HepG2 (cell line): Measurements from ENCODE around the gene UAP1L1. TPM values are rescaled to one million over a fixed set of nuclear protein-coding genes. Genes with fewer than 3 reads are reported as not detected.

Experiments
- ATAC-seq: fragments of 200-7000 bp; cut with Tn5 transposase; 3 replicates; pipeline ENCODE4 v1.9.1; 2020; ENCODE audit warnings: mild to moderate bottlenecking, moderate library complexity
- BruUV-seq: library from RNA; stranded (reverse); fragments of 400-500 nt; replicated peaks from 2 replicates; lab custom pipeline; 2021; lab: Mats Ljungman, UMichigan
- CTCF ChIA-PET: fragments of 300-600 bp; formaldehyde crosslinking; extraction: SDS; loops from one replicate; lab custom pipeline; 2021; ENCODE audit warnings: low total read pairs, inconsistent platforms, low intra/inter-chr PET ratio; lab: Yijun Ruan, JAX
- POLR2A ChIA-PET: fragments of 350-600 bp; sonication (Branson Sonifier 250); formaldehyde crosslinking; loops from one replicate; lab custom pipeline; 2020; ENCODE audit warnings: antibody characterized with exemption, inconsistent platforms; lab: Yijun Ruan, JAX
- DNase-seq: peaks from one replicate; pipeline ENCODE4 v3.0.0-alpha.2; 2015; ENCODE audit warnings: low spot score
- FAIRE-seq: peaks from 3 replicates; lab custom pipeline; 2011; peaks lifted over from hg19 to GRCh38; lab: Jason Lieb, UNC
- H2AFZ ChIP-seq: one replicate; pipeline ENCODE4 v1.6.1; 2011; ENCODE audit warnings: low read length, inconsistent platforms
- H3K27ac ChIP-seq: fragments of 300-600 bp; 3 replicates; pipeline ENCODE4 v1.8.0; 2011; ENCODE audit warnings: mixed run types, mild to moderate bottlenecking, mixed read lengths, low read length, inconsistent platforms; ENCODE audit not compliant: insufficient read depth; ENCODE audit errors: extremely low read length
- H3K27me3 ChIP-seq, 2 experiments: fragments of 200-600 bp in 1 of 2; 2 replicates in 1 of 2; 3 replicates in 1 of 2; pipeline versions ENCODE4 v1.6.0 to v1.8.0; 2011; ENCODE audit warnings: low read length in 2 of 2, mild to moderate bottlenecking in 2 of 2, moderate library complexity in 2 of 2, inconsistent platforms in 1 of 2; ENCODE audit not compliant: insufficient read depth in 2 of 2, control insufficient read depth in 1 of 2
- H3K36me3 ChIP-seq, 2 experiments: fragments of 200-600 bp in 1 of 2; replicated peaks in 1 of 2; 2 replicates in 1 of 2; 3 replicates in 1 of 2; pipeline versions ENCODE4 v1.5.1 to v1.8.0; 2011; ENCODE audit warnings: low read length in 2 of 2, inconsistent platforms in 1 of 2; ENCODE audit not compliant: insufficient read depth in 2 of 2, control insufficient read depth in 1 of 2
- H3K4me1 ChIP-seq: 2 replicates; pipeline ENCODE4 v1.5.1; 2012; ENCODE audit warnings: low read length, inconsistent platforms; ENCODE audit not compliant: insufficient read depth
- H3K4me2 ChIP-seq: 2 replicates; pipeline ENCODE4 v1.6.0; 2011; ENCODE audit warnings: low read depth, low read length, inconsistent platforms
- H3K4me3 ChIP-seq, 3 experiments: fragments of 200-600 bp in 1 of 3; sonication (generic), shearing (Covaris generic) in 1 of 3; replicated peaks in 1 of 3; 2 replicates each; pipeline ENCODE4 v1.5.1; 2011 to 2016; ENCODE audit warnings: low read length in 3 of 3, inconsistent platforms in 2 of 3, low read depth in 2 of 3, mild to moderate bottlenecking in 2 of 3, control low read depth in 1 of 3, mixed read lengths in 1 of 3; ENCODE audit not compliant: insufficient read depth in 1 of 3
- H3K79me2 ChIP-seq: one replicate; pipeline ENCODE4 v1.6.1; 2011; ENCODE audit warnings: low read length, inconsistent platforms; ENCODE audit not compliant: insufficient read depth
- H3K9ac ChIP-seq: 2 replicates; pipeline ENCODE4 v1.6.0; 2011; ENCODE audit warnings: mild to moderate bottlenecking, low read depth, low read length, inconsistent platforms; ENCODE audit not compliant: insufficient read depth
- H3K9me3 ChIP-seq: 2 replicates; pipeline ENCODE4 v1.5.1; 2012; ENCODE audit warnings: mild to moderate bottlenecking, low read length
- H4K20me1 ChIP-seq: 2 replicates; pipeline ENCODE4 v1.6.0; 2011; ENCODE audit warnings: inconsistent platforms, mild to moderate bottlenecking, low read length, moderate library complexity; ENCODE audit not compliant: insufficient read depth
- GATAD2A ChIP-seq: IDR thresholded peaks from 2 replicates; pipeline ENCODE4 v1.6.1; 2016
- HOXA9 ChIP-seq: sonication (generic); formaldehyde crosslinking; IDR thresholded peaks from 2 replicates; pipeline ENCODE4 v1.8.1; 2022; ENCODE audit warnings: missing genetic modification reagents, mild to moderate bottlenecking, moderate library complexity, borderline replicate concordance
- JDP2 ChIP-seq: sonication (generic); formaldehyde crosslinking; IDR thresholded peaks from 2 replicates; pipeline ENCODE4 v1.8.1; 2022; ENCODE audit warnings: missing genetic modification reagents, borderline replicate concordance
- NR2F6 ChIP-seq, 2 experiments: IDR thresholded peaks; 2 replicates each; pipeline ENCODE4 v1.6.1; 2016; ENCODE audit warnings: antibody characterized with exemption in 1 of 2, mild to moderate bottlenecking in 1 of 2
- PITX1 ChIP-seq: sonication (generic); formaldehyde crosslinking; IDR thresholded peaks from 2 replicates; pipeline ENCODE4 v1.5.1; 2020; ENCODE audit warnings: mild to moderate bottlenecking, missing genetic modification reagents
- SAFB2 ChIP-seq: sonication (generic); formaldehyde crosslinking; IDR thresholded peaks from 2 replicates; pipeline ENCODE4 v1.5.1; 2020; ENCODE audit warnings: missing genetic modification reagents, low read depth, mild to moderate bottlenecking, borderline replicate concordance
- SOX6 ChIP-seq, 2 experiments: fragments of 450-650 bp in 1 of 2; sonication (generic) in 1 of 2; formaldehyde crosslinking in 1 of 2; IDR thresholded peaks; 2 replicates each; pipeline versions ENCODE4 v1.4.0 to v1.6.1; 2017 to 2020; ENCODE audit warnings: antibody characterized with exemption in 1 of 2, mild to moderate bottlenecking in 1 of 2, missing genetic modification reagents in 1 of 2
- ZBTB44 ChIP-seq: sonication (generic); formaldehyde crosslinking; IDR thresholded peaks from 2 replicates; pipeline ENCODE4 v1.4.0; 2020; ENCODE audit warnings: missing genetic modification reagents
- ZNF180 ChIP-seq: sonication (generic); formaldehyde crosslinking; IDR thresholded peaks from 2 replicates; pipeline ENCODE4 v1.4.0; 2020; ENCODE audit warnings: low read depth, missing genetic modification reagents, borderline replicate concordance
- WGBS: methylation state at CpG from one replicate; pipeline ENCODE4 v1.1.6; 2017; ENCODE audit warnings: low lambda C conversion rate; 5-methylcytosine and 5-hydroxymethylcytosine counted together
- in situ Hi-C: cut with HindIII; loops from 2 replicates; pipeline ENCODE4 v1.10.0; 2017; ENCODE audit warnings: low pct_unique_long_range_greater_than_20kb; ENCODE audit not compliant: extremely low pct_ligation_motif_present
- intact Hi-C: fragments of 100-400 bp; cut with micrococcal nuclease; formaldehyde crosslinking; loops from one replicate; pipeline ENCODE4 v1.10.0; 2022; ENCODE audit not compliant: unreplicated experiment
- polyA plus RNA-seq, 8 experiments: library from polyadenylated mRNA; depleted of rRNA in 3 of 8; stranded (reverse) in 7 of 8; unstranded in 1 of 8; fragments of >200 nt; fragmentation: Illumina TruSeq in 4 of 8; extraction: Trizol in 4 of 8; gene quantifications; 2 replicates each; pipeline versions ENCODE4 v1.2.1 to v1.2.3, GENCODE V29; 2011 to 2016; ENCODE audit warnings: low read depth in 4 of 8, missing spikeins in 1 of 8, mixed read lengths in 1 of 8; ENCODE audit not compliant: insufficient read depth in 1 of 8
- total RNA-seq, 5 experiments: library from RNA; depleted of rRNA; stranded (reverse); fragments of >200 nt; fragmentation: Illumina TruSeq; extraction: Trizol; gene quantifications; 2 replicates each; pipeline ENCODE4 v1.2.3, GENCODE V29; 2016; ENCODE audit warnings: low read depth in 1 of 5
- TF ChIP-seq, protein P1 (sequence below): sonication (generic); formaldehyde crosslinking; IDR thresholded peaks from 2 replicates; pipeline ENCODE4 v1.8.0; 2023; ENCODE audit warnings: mild to moderate bottlenecking, missing genetic modification reagents
- TF ChIP-seq, protein P2 (sequence below): sonication (generic); formaldehyde crosslinking; IDR thresholded peaks from 2 replicates; pipeline ENCODE4 v1.4.0; 2020; ENCODE audit warnings: missing genetic modification reagents

Gene UAP1L1
- total and polyA plus RNA-seq, 2 of the 13 experiments (the other 11 are each of a cell fraction or from before 2014, with no cell fraction given) = 5.4 to 6.4 TPM

DNA sequence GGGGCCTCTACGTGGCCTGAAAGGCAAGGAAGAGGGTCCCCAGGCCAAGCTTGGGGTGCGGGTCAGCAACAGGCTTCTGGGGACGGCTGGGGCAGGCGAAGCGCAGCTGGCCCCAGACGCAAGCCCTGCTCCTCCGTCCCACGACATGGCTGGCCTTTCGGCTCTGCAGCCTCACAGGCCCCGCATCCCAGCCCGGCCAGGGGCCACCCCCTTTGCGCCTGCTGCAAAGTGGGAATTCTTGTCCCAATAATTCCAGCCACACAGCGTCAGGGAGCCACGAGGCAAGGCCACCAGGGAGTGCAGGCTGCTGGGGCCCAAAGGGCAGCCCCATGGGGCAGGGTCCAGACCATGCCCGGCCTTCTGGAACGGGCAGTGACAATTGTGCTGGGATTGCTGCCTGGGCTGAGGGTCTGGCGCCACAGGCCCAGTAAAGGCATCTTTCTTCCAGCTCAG lies 22.4 kb upstream of the UAP1L1 start:
- H4K20me1 ChIP-seq = no peaks in the 10 kb centered on the region
- intact Hi-C loops = no loop called here
- H3K27ac ChIP-seq = peak overlapping the region; percentile 96
- no peaks in the 10 kb centered on the region for H3K9me3 ChIP-seq
- ChIA-PET CTCF (interaction anchor here (1.5 kb wide), 1 partner anchor 26 kb away, joined by 4 read pairs; no protein-coding TSS in a partner anchor), POLR2A (interaction anchor here (0.7 to 4.4 kb wide), 18 partner anchors 8 to 255 kb away, joined by 3 to 55 read pairs (median 6); partner anchors contain the start of genes MAN1B1, PAXX, SAPCD2 and SSNA1)
- H3K4me2 ChIP-seq = peak overlapping the region; percentile 84
- in situ Hi-C loops = no loop called here
- no peaks in the 10 kb centered on the region; a peak in 2 of 5 replicates for H3K27me3 ChIP-seq
- H3K4me3 ChIP-seq = peak overlapping the region; percentile 64 to 84 (median 70)
- TSS peak; percentile 90 for BruUV-seq
- H3K4me1 ChIP-seq = peaks cover 57% of the 10 kb centered on the region
- H2AFZ ChIP-seq = no peak overlapping the region
- ATAC-seq (peak; percentile 68), DNase-seq (peak; percentile 46), FAIRE-seq (no peak)
- WGBS = 6% methylated on average over 7 of the region's 17 CpGs
- peaks cover 9% of the 10 kb centered on the region for H3K79me2 ChIP-seq
- peak overlapping the region; percentile 82 for H3K9ac ChIP-seq
- no peaks in the 10 kb centered on the region for H3K36me3 ChIP-seq
- TF ChIP-seq ZBTB44 = no peak
- no peak for TF ChIP-seq SOX6 (IDR thresholded peaks at IDR 0.05)
- TF ChIP-seq SOX6 (CRISPR knock-in tag; IDR thresholded peaks at IDR 0.05) = no peak
- TF ChIP-seq ZNF180 (CRISPR knock-in tag) = no peak
- TF ChIP-seq JDP2 (CRISPR knock-in tag) = no peak
- TF ChIP-seq SAFB2 (CRISPR knock-in tag) = no peak
- TF ChIP-seq GATAD2A (CRISPR knock-in tag) = no peak
- peak; percentile 31; the same call in 1 of the 2 replicates for TF ChIP-seq PITX1 (CRISPR knock-in tag)
- no peak for TF ChIP-seq NR2F6 (IDR thresholded peaks at IDR 0.05)
- peak; percentile 38 for TF ChIP-seq NR2F6 (CRISPR knock-in tag; IDR thresholded peaks at IDR 0.05)
- TF ChIP-seq, protein P1, sequence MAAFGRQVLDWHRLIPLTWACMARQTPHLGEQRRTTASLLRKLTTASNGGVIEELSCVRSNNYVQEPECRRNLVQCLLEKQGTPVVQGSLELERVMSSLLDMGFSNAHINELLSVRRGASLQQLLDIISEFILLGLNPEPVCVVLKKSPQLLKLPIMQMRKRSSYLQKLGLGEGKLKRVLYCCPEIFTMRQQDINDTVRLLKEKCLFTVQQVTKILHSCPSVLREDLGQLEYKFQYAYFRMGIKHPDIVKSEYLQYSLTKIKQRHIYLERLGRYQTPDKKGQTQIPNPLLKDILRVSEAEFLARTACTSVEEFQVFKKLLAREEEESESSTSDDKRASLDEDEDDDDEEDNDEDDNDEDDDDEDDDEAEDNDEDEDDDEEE (CRISPR knock-in tag) = no peak
- TF ChIP-seq, protein P2, sequence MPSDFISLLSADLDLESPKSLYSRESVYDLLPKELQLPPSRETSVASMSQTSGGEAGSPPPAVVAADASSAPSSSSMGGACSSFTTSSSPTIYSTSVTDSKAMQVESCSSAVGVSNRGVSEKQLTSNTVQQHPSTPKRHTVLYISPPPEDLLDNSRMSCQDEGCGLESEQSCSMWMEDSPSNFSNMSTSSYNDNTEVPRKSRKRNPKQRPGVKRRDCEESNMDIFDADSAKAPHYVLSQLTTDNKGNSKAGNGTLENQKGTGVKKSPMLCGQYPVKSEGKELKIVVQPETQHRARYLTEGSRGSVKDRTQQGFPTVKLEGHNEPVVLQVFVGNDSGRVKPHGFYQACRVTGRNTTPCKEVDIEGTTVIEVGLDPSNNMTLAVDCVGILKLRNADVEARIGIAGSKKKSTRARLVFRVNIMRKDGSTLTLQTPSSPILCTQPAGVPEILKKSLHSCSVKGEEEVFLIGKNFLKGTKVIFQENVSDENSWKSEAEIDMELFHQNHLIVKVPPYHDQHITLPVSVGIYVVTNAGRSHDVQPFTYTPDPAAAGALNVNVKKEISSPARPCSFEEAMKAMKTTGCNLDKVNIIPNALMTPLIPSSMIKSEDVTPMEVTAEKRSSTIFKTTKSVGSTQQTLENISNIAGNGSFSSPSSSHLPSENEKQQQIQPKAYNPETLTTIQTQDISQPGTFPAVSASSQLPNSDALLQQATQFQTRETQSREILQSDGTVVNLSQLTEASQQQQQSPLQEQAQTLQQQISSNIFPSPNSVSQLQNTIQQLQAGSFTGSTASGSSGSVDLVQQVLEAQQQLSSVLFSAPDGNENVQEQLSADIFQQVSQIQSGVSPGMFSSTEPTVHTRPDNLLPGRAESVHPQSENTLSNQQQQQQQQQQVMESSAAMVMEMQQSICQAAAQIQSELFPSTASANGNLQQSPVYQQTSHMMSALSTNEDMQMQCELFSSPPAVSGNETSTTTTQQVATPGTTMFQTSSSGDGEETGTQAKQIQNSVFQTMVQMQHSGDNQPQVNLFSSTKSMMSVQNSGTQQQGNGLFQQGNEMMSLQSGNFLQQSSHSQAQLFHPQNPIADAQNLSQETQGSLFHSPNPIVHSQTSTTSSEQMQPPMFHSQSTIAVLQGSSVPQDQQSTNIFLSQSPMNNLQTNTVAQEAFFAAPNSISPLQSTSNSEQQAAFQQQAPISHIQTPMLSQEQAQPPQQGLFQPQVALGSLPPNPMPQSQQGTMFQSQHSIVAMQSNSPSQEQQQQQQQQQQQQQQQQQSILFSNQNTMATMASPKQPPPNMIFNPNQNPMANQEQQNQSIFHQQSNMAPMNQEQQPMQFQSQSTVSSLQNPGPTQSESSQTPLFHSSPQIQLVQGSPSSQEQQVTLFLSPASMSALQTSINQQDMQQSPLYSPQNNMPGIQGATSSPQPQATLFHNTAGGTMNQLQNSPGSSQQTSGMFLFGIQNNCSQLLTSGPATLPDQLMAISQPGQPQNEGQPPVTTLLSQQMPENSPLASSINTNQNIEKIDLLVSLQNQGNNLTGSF = 0 out of 2 replicates have a peak, but pooled peaks have one; percentile 21
- no peak for TF ChIP-seq HOXA9 (CRISPR knock-in tag)
